ENCODE measurements around the gene BCKDHB. TPM values are rescaled to one million over a fixed set of nuclear protein-coding genes. Genes with fewer than 3 reads are reported as not detected.

Gene BCKDHB
- total and polyA plus RNA-seq, 12 donors: 6.4 to 33.9 (median 18.9) TPM

DNA sequence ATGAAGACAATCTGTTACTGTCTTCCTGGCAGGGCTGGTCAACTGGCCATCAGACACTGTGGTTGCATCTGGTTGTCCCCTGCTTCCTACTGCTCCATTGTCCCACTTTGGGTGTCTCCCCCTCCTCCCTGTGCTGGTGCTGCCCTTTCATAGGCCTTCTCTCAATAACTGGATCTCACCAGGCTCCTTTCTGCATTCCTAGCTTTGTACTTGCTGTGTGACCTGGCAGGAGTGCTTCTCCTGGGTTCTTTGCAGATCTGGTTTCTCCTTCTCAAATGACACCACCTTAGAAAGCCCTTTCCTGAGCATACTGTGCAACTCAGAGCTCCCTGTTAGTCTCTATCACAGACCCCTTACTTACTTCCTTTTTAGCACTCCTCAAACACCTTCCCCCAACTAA is 223.0 kb downstream of the BCKDHB start:
- Histone ChIP-seq H3K36me3 (replicated peaks in 1 of 2) (no peaks in the 10 kb centered on the region), H3K4me1 (replicated peaks in 1 of 2) (peaks cover 0 to 5% of the 10 kb centered on the region in 2 donors), H3K27ac (no peak overlapping the region), H3K27me3 (no peaks in the 10 kb centered on the region), H3K9me3 (replicated peaks in 1 of 3) (peaks cover 0 to 6% (median 0%) of the 10 kb centered on the region in 3 donors), H3K4me3 (no peak overlapping the region)
- TF ChIP-seq POLR2A (IDR thresholded peaks at IDR 0.05): no peak
- TF ChIP-seq, protein P1, sequence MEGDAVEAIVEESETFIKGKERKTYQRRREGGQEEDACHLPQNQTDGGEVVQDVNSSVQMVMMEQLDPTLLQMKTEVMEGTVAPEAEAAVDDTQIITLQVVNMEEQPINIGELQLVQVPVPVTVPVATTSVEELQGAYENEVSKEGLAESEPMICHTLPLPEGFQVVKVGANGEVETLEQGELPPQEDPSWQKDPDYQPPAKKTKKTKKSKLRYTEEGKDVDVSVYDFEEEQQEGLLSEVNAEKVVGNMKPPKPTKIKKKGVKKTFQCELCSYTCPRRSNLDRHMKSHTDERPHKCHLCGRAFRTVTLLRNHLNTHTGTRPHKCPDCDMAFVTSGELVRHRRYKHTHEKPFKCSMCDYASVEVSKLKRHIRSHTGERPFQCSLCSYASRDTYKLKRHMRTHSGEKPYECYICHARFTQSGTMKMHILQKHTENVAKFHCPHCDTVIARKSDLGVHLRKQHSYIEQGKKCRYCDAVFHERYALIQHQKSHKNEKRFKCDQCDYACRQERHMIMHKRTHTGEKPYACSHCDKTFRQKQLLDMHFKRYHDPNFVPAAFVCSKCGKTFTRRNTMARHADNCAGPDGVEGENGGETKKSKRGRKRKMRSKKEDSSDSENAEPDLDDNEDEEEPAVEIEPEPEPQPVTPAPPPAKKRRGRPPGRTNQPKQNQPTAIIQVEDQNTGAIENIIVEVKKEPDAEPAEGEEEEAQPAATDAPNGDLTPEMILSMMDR (IDR thresholded peaks at IDR 0.05): no peak
- intact Hi-C loops (cut with DNase I): no loop called here
- DNase-seq: no peak

DNA sequence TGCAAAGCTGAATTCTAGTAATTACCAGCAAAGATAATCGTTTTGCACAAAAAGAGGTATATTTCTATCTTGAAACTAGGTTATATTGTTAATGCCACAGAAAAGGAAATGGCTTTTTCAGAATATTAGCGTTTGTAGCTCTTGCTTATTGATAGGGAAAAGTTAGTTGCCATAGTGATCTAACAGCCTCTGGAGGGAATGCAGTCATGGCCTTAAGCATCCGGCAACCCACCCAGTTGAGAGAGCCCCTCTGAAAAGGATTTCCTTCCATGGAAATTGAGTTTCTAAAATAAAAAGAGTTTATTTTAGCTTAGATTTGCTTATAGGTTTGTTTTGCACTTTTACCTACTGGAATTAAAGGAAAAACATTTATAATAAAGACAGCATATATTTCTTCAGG is 224.5 kb downstream of the BCKDHB start:
- H3K4me1 ChIP-seq (replicated peaks in 1 of 2): peaks cover 0 to 7% of the 10 kb centered on the region in 2 donors
- TF ChIP-seq, protein P1 (IDR thresholded peaks at IDR 0.05): no peak
- TF ChIP-seq POLR2A (IDR thresholded peaks at IDR 0.05): no peak
- H3K9me3 ChIP-seq (replicated peaks in 1 of 3): peaks cover 0 to 6% (median 0%) of the 10 kb centered on the region in 3 donors
- no peaks in the 10 kb centered on the region for H3K36me3 ChIP-seq (replicated peaks in 1 of 2)
- no peak for DNase-seq
- H3K27ac ChIP-seq: no peak overlapping the region
- H3K4me3 ChIP-seq: no peak overlapping the region
- H3K27me3 ChIP-seq: no peaks in the 10 kb centered on the region
- WGBS, 4 donors: 63 to 75% (median 66%) methylated on average over 3 of the region's 3 CpGs
- intact Hi-C loops (cut with DNase I): no loop called here

DNA sequence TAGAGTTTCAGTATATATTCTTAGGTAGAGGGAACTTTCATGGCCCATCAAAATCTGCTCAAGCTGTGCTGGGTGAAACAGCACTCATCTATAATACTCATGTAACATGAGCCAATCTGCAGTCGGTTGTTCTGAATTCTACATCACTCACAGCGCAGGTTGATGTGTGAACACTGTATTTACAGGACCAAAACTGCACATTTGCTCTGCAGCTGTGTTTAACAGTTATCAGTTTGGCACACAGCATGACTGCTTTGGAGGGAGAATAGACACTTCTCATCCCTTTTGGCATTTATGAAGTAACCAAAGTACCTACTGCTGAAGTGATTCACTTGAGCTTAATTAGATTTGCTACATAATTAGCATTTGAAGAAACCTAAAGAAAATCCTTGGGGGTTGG is 225.1 kb downstream of the BCKDHB start:
- Histone ChIP-seq H3K4me1 (replicated peaks in 1 of 2) (peaks cover 0 to 7% of the 10 kb centered on the region in 2 donors), H3K27ac (no peak overlapping the region), H3K9me3 (replicated peaks in 1 of 3) (peaks cover 0 to 6% (median 0%) of the 10 kb centered on the region in 3 donors), H3K36me3 (replicated peaks in 1 of 2) (no peaks in the 10 kb centered on the region), H3K27me3 (no peaks in the 10 kb centered on the region), H3K4me3 (no peak overlapping the region)
- DNase-seq: no peak
- 83 to 86% (median 83%) methylated on average over 2 of the region's 2 CpGs for WGBS, 4 donors
- intact Hi-C loops (cut with DNase I): no loop called here
- TF ChIP-seq POLR2A (IDR thresholded peaks at IDR 0.05): no peak
- TF ChIP-seq, protein P1 (IDR thresholded peaks at IDR 0.05): no peak

- WGBS, 4 donors: 61 to 80% (median 64%) methylated on average over 3 of the region's 3 CpGs
- DNase-seq: no peak
- TF ChIP-seq, protein P1 (IDR thresholded peaks at IDR 0.05): no peak
- no peak for TF ChIP-seq POLR2A (IDR thresholded peaks at IDR 0.05)
- H3K9me3 ChIP-seq (replicated peaks in 1 of 3): peaks cover 0 to 6% (median 0%) of the 10 kb centered on the region in 3 donors
- intact Hi-C loops (cut with DNase I): no loop called here
- H3K27me3 ChIP-seq: no peaks in the 10 kb centered on the region
- H3K27ac ChIP-seq: no peak overlapping the region
- no peak overlapping the region for H3K4me3 ChIP-seq
- H3K4me1 ChIP-seq (replicated peaks in 1 of 2): peaks cover 0 to 7% of the 10 kb centered on the region in 2 donors
- no peaks in the 10 kb centered on the region for H3K36me3 ChIP-seq (replicated peaks in 1 of 2)
Measured at GRCh38 chr6:80331974-80332373, 225.5 kb downstream of the BCKDHB start.
